Spleen (tissue), 7 donors: ENCODE measurements around the gene TERT.

ENCODE experiments used
- CTCF ChIP-seq, 11 experiments: fragments of 200-600 bp in 7 of 11; fragments of 450-650 bp in 4 of 11; sonication (generic) in 4 of 11; IDR thresholded peaks in 8 of 11; conservative IDR thresholded peaks in 3 of 11; 1 replicate in 7 of 11; 2 replicates in 4 of 11; pipeline versions ENCODE4 v1.4.0 to v1.8.0; 2016 to 2021; ENCODE audit warnings: antibody characterized with exemption in 11 of 11, inconsistent platforms in 4 of 11, mild to moderate bottlenecking in 1 of 11
- POLR2A ChIP-seq, 3 donors: fragments of 450-650 bp; IDR thresholded peaks; one replicate each; pipeline ENCODE4 v1.5.1; 2017; ENCODE audit warnings: antibody characterized with exemption in 3 of 3, mild to moderate bottlenecking in 1 of 3
- POLR2AphosphoS5 ChIP-seq, 3 donors: sonication (generic); formaldehyde crosslinking; IDR thresholded peaks; one replicate each; pipeline ENCODE4 v1.5.1; 2017; ENCODE audit warnings: antibody characterized with exemption in 3 of 3
- donor health status: DM: no; HTN: no; CAD: no; lungs with moderate emphysema.
- donor health status: DM: no; HTN: no; CAD: no.
- donor health status: DM: no; HTN: no; CAD: no.

- TF ChIP-seq CTCF (IDR thresholded peaks at IDR 0.05 in 8 of 11, conservative IDR thresholded peaks at IDR 0.05 in 3 of 11) (no peak), POLR2A (IDR thresholded peaks at IDR 0.05) (no peak), POLR2AphosphoS5 (IDR thresholded peaks at IDR 0.05) (no peak)
Observed at GRCh38 chr5:1285883-1286291, 9.0 kb downstream of the TERT start.
